Amygdala (tissue), 56 donors: ENCODE measurements around the gene NTRK3.
"Not testable (repeated sequence)": the region's sequence is repeated elsewhere in the genome, so short reads cannot be mapped to it uniquely, and the experiment has no call there.

Experiments
- DNase-seq, 56 donors: peaks; one replicate each; lab custom pipeline; 2025; lab: John Stamatoyannopoulos, UW

Gene NTRK3

GRCh38 chr15:88089024-88089620 is 167.4 kb downstream of the NTRK3 start:
- DNase-seq = no peak

- DNase-seq = peak in 6 of 56 donors; percentile 5 to 39 (median 9)
These were observed 172.5 kb downstream of the NTRK3 start for GRCh38 chr15:88083811-88084760.

GRCh38 chr15:88080616-88081015 is 175.9 kb downstream of the NTRK3 start:
- DNase-seq = no peak

GRCh38 chr15:88077296-88078020 is 179.1 kb downstream of the NTRK3 start:
- DNase-seq = no peak

- no peak for DNase-seq
These were observed 180.2 kb downstream of the NTRK3 start for GRCh38 chr15:88076328-88076727.

GRCh38 chr15:88075102-88075501 is 181.4 kb downstream of the NTRK3 start:
- DNase-seq = no peak

GRCh38 chr15:88074386-88074785 is 182.2 kb downstream of the NTRK3 start:
- DNase-seq = no peak

GRCh38 chr15:88073391-88073691 is 183.2 kb downstream of the NTRK3 start:
- no peak for DNase-seq

- DNase-seq = no peak
These were observed 183.7 kb downstream of the NTRK3 start for GRCh38 chr15:88072598-88073390.

- not testable (repeated sequence) for DNase-seq
These were observed 184.4 kb downstream of the NTRK3 start for GRCh38 chr15:88072133-88072532.

GRCh38 chr15:88071141-88071540 is 185.4 kb downstream of the NTRK3 start:
- DNase-seq = no peak

GRCh38 chr15:88069561-88069960 is 187.0 kb downstream of the NTRK3 start:
- peak in 1 of 56 donors; percentile 9 for DNase-seq

GRCh38 chr15:88067331-88067685 is 189.2 kb downstream of the NTRK3 start:
- DNase-seq = no peak

GRCh38 chr15:88066636-88067330 is 189.8 kb downstream of the NTRK3 start:
- DNase-seq = no peak

- peak in 19 of 56 donors; percentile 1 to 60 (median 13) for DNase-seq
These were observed 195.1 kb downstream of the NTRK3 start for GRCh38 chr15:88061452-88061851.

GRCh38 chr15:88060383-88060782 is 196.2 kb downstream of the NTRK3 start:
- no peak for DNase-seq

- peak in 2 of 56 donors; percentile 14 to 29 for DNase-seq
These were observed 198.7 kb downstream of the NTRK3 start for GRCh38 chr15:88057836-88058235.

- DNase-seq = no peak
These were observed 207.0 kb downstream of the NTRK3 start for GRCh38 chr15:88049506-88049905.

GRCh38 chr15:88048755-88049154 is 207.8 kb downstream of the NTRK3 start:
- no peak for DNase-seq

GRCh38 chr15:88048237-88048636 is 208.3 kb downstream of the NTRK3 start:
- DNase-seq = no peak
